GM19043 (cell line): ENCODE results near the gene CBX8.

ENCODE experiments used
- ATAC-seq: cut with Tn5 transposase; IDR thresholded peaks from one replicate; pipeline ENCODE4 v1.9.1; 2021; ENCODE audit warnings: low read depth; ENCODE audit not compliant: unreplicated experiment

CBX8 gene

GRCh38 chr17:79821331-79822095 is 24.6 kb upstream of the CBX8 start:
- ATAC-seq: no peak

DNA sequence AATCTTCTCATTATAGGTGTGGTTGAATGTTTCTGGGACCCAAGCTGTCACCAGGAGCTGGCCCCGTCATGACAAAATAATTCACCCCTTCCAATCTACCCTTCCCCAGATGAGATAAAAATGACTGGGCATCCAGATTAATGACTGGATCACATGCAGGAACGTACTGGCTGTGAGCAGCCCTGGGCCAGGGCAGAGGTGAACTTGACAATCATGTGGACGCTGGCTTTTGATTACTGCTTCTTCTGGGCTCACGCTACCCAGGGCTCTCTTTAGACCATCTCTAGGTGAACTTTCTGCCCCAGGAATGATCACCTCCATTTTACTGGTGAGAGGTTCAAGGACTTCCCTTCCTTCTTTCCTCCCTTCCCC is 24.1 kb upstream of the CBX8 start:
- no peak for ATAC-seq

DNA sequence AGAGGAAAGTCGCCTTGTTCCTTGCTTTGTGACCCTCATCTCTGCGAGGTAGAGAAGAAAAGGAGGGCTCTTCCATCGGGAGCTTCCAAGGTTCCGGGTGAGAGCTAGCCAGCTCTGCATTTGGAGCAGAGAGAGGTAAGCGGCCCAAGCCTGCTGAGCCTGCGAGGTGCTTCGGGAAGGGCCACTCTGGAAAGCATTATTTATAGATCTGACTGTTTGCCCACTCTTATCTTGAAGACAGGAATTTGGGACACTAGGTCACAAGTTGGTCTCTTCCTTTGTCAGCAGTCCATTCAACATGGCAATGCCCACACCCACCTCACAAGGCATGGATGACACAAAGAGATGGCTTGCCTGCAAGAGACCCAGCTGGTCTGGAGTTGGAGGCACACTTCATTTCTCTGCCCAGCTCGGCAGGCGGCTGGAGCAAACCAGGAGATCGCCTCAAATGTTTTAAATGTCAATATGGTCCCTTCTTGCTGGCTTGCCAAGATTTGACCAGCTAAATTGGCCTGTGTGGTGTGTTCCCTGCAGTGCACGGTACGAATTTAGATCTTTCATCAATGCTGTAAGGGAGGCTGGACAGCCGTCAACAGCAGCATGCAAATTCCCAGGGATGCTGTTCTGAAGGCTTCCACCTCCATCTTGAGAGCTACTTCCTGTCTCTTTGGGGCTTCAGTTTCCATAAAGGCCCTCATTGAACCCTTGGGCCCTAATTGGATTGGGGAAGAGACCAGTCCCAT is 22.8 kb upstream of the CBX8 start:
- ATAC-seq: no peak

DNA sequence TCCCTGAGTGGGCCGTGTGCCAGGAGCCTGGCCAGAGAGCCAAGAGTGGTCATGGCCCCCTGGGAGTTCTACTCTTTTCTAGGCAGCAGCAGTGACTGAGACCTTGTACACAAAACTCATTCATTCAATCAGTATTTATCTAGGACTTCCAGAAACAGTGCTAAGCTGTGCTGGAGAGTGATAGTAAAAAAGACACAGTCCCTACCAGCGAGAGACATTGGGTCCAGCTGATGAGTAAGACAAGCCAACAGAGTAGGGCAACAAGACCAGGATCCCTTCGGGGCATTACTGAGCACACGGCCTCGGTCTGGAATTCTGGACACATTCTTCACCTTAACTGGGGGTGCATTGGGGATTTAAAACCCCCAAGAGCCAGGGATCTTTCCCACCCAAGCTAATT is 22.2 kb upstream of the CBX8 start:
- no peak for ATAC-seq

DNA sequence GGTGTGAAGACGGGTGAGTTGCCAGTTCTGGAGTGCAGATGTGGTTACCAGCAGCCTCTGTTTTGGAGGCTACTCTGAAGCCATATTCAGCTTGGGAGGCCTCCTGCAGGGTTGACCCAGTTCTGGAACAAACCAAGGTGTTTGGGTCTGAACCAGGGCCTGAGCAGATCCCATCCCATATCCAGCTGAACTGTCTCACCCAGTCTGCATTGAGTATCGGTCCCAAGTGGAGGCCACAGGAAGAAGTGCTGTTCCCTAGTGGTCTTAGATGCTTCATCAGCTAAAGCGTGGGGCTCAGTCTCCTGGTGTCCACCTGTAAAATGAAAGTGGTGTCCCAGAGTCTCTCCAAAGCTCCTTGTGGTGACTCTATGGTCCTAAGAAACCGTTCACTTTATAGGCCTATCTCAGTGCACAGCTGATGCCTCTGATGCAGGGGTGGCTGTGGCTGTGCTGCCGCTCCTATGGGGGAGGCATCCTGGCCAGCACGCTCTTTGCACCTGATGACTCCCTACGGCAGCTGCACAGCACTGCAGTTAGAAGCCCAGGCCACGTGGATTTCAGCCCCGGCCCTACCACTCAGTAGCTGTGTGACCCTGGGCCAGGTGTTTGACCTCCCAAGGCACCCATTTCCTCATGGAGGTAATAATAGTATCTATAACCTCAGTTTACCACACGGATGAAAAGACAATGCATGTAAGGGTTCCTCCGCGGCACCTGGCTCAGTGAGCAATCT is 21.3 kb upstream of the CBX8 start:
- ATAC-seq: no peak

GRCh38 chr17:79815836-79816461 is 19.1 kb upstream of the CBX8 start:
- ATAC-seq: no peak

- no peak for ATAC-seq
Observed at GRCh38 chr17:79814974-79815835, 18.3 kb upstream of the CBX8 start.

GRCh38 chr17:79814127-79814973 is 17.5 kb upstream of the CBX8 start:
- ATAC-seq: no peak

DNA sequence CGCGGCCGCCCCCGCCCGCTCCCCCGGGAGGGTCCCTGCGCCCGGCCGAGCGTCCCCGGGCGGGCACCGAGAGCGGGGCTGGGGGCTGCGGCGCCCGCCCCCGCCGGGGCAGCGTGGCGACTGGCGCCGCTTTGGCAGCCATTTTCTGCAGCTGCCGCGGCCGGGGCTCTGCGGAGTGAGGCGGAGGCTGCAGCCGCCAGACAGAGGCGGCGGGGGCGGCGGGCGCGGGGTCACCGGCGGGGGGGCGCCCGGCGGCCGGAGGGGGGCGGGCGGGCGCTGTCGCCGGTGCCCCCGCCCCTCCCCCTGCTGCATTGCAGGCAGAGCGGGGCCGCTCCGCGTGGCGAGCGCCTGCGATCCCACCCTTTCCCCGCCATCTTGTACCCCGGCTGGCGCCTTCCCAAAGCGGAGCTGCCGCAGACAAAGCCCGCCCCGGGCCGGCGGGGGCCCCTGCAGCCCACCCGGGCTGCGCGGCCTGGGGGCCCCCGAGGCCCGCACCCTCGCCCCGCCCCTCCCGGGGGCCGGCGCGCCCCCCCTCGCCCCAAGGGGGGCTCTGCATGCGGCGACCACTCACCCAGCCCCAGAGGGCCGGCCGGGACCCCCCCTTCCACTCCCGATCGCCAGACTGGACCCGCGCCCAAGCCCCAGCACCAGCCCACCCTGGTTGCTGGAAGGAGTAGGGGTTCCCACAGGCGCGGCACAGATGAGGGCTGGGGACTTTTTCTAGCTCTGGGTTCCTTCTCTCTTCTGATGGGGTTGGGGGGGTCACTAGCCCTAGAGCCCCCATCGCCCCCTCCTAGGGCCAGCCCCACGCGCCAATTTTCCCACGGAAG is 16.6 kb upstream of the CBX8 start:
- no peak for ATAC-seq

GRCh38 chr17:79812353-79813258 is 15.7 kb upstream of the CBX8 start:
- ATAC-seq: no peak

DNA sequence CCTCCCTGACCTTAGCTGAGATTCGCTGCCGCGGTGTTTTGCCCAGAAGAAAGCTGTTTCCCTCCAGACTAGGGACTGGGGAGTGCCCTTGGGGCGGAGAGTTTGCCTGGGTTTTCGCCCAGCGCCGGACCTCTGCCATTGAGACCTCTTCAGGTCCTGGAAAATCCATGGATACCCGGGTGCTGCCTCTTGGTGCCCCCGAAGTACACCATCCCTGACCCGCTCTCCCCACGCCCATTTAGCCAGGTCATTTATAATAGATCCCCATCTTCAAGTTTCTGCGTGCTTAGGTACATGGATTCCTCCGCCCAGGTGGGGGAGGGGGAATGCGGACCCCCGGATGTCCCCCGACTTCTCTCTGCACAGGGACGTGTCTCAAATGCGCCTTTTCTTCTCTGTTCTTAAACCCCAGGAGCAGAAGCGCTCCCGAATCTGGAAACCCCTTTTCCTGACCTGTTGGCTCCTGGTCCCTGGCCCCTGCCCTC is 15.0 kb upstream of the CBX8 start:
- no peak for ATAC-seq

DNA sequence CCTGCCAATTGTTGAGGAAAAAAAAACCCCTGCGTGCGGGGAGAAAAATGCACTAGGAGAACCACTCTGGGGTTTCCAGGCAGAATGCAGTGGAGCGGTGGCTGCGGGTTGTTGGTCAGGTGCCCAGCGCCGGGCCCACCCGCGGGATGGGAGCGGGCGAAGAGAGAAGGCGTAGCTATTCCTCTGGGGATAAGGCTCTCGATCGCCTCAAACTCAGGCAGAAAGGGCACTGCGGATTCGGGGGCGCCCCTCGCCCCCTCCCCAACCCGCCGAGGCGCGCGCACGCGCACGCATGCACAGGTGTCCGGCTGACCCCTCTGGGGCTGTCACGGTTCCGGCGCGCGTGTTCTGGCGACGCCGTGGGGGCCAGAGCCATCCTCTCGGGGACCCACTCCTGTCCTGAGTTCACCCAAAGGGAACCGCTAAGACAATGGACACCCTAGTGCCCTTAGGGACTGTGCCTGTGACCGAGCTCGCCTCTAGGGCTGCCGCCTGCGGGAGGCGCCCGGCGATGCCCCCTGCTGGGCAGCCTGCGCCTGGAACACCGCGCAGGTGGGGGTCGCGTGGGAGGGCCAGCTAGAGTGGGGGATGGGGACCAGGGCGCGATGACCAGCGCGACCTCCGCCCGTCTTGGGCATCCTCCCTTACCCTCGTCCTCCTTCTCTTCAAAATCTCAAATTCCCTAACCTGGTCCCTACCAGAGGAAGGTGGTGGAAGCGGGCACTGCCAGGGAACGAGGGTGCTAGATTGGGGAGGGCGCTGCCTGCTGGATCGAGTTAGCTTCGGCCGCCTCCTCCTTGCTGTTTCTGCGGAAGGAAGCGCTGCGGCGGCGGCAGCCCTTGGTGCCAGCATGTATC is 14.4 kb upstream of the CBX8 start:
- no peak for ATAC-seq

DNA sequence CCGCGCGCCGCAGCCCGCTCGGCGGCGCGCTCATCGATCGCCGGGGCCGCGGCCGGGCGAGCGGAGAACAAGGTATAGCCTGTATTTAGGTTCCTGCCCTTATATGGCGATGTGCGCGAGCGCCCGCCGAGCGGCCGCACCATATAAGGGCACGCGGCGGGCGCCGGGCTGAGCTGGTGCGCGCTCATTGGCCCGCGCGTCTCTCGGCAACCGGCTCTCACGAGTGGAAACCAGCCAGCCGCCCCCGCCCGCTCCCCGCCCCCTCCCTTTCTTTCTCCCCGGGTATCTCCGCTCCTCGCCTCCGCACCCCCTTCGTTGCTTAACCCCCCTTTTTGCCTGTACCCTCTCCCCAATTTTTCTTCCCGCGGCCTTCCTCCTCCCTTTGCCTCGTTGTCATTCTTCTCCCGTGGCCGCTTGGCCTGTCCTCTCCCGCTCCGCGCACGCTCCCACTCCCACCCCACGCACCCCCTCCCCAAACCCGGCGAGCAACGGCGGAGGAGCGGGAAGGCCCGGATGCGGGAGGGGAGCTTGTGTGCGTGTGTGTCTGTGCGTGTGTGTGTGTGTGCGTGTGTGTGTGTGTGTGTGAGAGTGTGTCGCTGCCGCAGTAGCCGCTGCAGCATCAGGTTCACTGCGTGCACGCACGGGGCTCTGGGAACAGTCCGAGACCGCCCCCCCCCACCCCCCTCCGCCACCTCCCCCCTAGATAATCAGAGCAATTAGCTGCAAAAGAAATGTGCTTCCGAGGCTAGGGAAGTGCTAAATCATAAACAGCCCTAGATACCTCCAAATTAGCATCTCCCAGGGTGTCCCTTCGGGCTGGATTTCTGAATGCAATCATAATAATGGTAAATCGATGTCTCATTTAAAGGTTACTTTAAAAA is 13.5 kb upstream of the CBX8 start:
- peak; percentile 78 for ATAC-seq

DNA sequence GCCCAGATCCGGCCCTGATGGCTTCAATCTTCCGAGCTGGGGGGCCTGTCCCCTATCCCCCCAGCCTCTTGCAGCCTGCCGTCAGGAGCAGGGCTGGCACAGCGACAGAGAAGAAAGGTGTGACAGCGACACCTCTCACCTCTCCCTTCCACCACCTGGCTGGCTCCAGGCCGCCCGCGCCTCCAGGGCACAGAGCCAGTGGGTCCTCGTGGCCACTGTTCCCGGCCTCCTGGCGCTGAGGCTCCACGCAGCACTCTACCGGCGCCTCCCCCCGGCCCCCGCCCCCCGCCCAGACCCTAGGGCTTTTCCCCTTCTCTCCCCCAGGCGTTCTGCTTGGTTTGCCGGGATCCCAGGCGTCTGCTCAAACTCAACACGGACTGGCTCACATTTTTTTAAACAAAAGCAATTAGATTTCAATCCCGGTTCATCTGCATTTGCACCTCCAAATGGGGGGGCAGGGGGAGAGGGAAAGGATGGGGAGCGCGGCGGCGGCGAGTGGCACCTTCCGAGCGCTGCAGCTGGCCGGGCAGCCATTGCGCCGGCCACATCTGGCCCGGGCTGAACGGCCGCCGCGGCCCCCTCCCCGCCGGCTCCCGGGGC is 12.8 kb upstream of the CBX8 start:
- ATAC-seq: no peak
